ENCODE data around the gene EEF1A2.

DNA sequence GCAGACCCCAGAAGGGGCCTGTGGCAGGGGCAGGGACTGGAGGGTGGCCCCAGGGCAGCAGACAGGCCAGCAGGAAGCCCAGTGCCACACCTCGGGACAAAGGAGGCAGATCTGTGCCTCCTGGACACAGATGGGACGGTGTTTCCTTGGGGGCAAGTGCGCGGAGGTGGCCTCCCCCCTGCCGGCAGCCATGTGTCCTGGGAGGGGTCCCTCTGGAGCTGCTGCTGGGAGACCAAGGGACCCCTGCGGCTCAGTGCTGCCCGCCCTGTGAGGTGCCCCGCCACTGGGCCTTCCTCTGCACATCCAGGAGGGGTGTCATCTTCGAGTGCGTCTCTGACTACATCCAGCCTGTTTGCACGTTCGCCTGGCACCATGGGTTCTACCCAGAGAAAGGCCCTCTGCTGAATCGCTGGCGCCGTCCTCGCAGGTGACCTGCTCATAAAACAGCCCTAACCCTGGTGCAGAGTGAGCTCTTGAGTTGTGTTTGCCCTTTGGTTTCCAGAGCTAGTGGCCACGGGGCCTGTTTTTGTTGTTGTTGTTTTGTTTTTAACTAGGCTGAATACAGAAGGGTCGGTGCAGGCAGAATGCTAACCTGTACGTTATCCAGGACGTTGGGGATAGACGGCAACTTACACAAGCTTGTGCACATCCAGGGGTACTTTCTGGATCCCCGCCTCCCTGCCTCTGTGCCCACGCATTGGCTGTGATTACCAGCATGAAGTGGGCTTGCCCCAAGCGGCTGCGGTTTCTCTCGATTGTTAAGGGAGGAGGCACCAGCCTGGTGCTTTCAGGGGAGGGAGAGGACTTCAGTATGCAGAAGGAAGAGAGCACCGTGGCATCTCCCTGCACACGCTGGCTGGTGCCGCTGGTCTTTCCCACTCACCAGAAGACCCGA, 25.1 kb downstream of the EEF1A2 start:
- TF ChIP-seq CTCF (IDR thresholded peaks at IDR 0.05) (no peak), POLR2A (IDR thresholded peaks at IDR 0.05) (no peak)
